NCI-H2107 treated with DMSO at 0.1 percent for 48 hours (cell line): ENCODE results near the gene WDR48.
"Not testable (repeated sequence)": the region's sequence is repeated elsewhere in the genome, so short reads cannot be mapped to it uniquely, and the experiment has no call there.

Source experiments
- DNase-seq: peaks from one replicate; lab custom pipeline; 2025; ENCODE audit not compliant: unreplicated experiment; lab: John Stamatoyannopoulos, UW

WDR48 gene

GRCh38 chr3:39051649-39052561 lies at the start of gene WDR48, which contains the start of gene SCN11A:
Gene WDR48, plus strand, starts transcription at chr3:39052016. Its CDS starts 10 bp downstream, at chr3:39052026.
Gene SCN11A, minus strand, starts transcription at chr3:39051944. Its CDS starts 101,582 bp downstream, at chr3:38950362.
- DNase-seq, result peak; percentile 65

GRCh38 chr3:39005295-39005694 lies 46.5 kb upstream of the WDR48 start:
- DNase-seq, result no peak

GRCh38 chr3:39011191-39011736 lies 40.6 kb upstream of the WDR48 start:
- DNase-seq, result no peak

GRCh38 chr3:39013289-39013688 lies 38.5 kb upstream of the WDR48 start:
- no peak for DNase-seq

- DNase-seq, result no peak
Measured at GRCh38 chr3:39013921-39014509, 37.8 kb upstream of the WDR48 start.

DNA sequence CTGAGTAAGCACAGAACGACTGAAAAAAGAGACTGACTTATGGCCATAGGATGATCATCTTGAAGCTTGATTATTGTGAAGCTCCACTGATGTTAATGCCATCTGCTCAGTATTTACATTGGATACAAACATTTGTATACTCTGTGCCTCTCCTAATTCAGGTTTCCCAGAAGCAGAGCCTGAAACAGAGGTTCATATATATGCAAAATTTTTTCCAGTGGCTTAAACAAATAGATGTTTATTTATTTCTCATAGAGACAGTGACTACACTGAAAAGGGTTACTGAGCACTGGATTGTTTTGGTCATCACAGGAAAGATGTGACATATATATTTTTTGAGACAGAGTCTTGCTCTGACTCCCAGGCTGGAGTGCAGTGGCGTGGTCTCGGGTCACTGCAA lies 36.4 kb upstream of the WDR48 start:
- no peak for DNase-seq

GRCh38 chr3:39019299-39019698 lies 32.5 kb upstream of the WDR48 start:
- DNase-seq, result no peak

DNA sequence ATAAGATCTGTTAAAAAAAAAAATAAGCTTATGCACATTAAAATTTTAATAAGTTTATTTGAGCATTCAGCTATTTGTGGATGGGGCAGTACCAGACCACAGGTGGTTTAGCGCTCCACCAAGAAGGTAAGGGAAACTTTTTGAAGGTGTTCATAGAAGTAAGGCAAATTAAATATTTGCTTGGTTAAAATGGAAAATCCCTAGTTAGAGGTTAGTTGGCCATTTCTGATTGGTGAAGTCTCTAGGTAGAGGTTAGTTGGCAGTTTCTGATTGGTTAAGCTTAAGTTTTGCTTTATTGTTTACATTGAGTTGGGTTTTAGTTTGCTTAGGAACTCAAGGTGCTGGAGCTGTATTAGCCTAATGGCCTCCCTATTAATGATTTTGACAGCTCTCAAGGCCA lies 30.8 kb upstream of the WDR48 start:
- DNase-seq, result no peak

DNA sequence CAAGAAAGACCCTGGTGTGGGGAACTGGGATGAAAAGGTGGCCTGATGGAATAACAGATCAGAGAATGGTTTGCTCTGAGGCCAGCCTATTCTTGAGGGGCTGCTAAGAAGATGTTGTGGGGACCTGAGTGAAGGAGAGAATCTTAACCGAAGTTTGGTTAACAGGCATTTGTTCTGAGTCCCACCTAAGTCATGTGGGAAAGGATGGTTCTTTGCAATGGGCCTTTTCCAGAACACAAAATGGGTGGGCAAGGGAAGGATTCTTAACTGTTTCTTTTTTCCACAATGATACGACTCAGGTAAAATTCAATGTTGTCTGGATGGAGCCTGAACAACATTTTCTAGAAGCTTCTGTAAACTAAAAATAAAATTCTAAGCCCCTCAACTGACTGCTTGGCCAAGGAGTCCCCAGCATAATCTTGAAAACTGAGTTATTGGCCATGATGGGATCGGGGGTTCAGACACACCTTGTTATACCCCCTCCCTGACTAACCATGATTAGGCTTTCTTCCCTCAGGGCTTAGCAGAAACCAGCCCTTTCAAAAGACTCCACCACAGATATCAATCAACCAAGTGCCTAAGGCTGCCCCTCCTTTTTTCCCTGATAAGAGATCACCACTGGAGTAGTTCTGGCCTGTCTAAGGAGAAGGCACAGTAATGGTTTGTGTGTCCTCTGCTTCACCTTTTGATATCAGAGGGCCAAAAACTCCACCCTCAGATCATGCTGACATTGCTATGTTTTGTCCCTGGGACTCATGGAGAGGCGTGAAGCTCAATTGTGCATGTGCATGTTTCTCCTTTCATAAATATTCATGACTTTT lies 30.1 kb upstream of the WDR48 start:
- no peak for DNase-seq

GRCh38 chr3:39022286-39022630 lies 29.6 kb upstream of the WDR48 start:
- no peak for DNase-seq

DNA sequence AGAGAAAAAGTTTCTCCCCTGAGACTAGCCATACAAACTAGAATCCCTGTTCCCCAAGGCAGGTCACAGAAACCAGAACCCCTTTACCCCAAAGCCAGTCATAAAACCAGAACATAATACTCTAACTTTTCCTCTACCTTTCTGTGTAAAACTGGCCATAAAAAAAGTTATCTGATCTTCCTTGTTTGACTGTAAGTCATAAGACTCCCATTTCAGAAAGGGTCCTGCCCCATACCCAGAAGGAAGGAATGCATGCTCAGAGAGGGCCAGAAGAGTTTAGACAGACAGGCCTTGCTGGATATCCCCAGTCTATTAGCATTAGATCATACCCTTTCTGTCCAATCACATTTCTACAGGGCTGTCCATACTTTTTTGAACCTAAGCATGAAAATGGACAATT lies 27.3 kb upstream of the WDR48 start:
- DNase-seq, result no peak

- DNase-seq, result no peak
Measured at GRCh38 chr3:39025222-39025970, 26.4 kb upstream of the WDR48 start.

- DNase-seq, result no peak
Measured at GRCh38 chr3:39028546-39028945, 23.3 kb upstream of the WDR48 start.

DNA sequence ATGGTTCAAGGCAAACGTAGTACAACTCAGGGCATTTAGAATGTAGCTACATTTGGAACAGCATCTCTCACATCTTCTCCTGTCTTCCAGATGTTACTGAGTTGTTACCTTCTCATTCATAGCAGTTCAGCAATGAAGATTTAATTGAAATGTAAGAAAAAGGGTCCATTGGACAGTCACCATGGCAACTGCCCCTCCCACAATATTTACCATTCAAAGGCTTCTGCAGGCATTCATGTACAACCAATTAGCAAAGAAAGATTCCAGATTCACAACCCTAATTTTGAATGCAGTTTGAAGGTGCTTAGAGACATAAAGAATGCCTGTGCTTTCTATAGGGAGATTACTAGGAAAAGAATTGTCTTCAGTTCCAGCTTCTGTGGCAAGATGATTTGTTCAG lies 22.3 kb upstream of the WDR48 start:
- DNase-seq, result no peak

GRCh38 chr3:39038165-39038564 lies 13.7 kb upstream of the WDR48 start:
- DNase-seq, result no peak

DNA sequence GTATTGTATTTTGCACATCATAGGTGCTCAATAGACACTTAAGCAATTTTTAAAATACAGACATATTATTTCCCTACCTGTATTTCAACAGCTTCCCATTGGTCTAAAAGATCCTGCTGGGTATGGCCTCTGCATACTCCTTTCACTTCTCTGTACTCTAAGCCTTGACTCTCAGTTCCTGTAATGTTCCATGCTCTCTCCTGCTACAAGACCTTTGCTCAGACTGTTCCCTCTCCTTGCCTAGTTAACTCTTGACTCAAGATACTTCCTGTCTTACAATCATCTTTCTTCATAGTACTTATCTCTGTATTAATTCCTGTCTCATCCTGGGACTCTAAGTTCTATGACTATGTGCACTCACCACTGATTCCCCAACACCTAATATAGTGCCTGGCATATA lies 1.8 kb upstream of the WDR48 start:
- DNase-seq, result no peak

- no peak for DNase-seq
Measured at GRCh38 chr3:39052583-39052982, 767 bp downstream of the WDR48 start.

DNA sequence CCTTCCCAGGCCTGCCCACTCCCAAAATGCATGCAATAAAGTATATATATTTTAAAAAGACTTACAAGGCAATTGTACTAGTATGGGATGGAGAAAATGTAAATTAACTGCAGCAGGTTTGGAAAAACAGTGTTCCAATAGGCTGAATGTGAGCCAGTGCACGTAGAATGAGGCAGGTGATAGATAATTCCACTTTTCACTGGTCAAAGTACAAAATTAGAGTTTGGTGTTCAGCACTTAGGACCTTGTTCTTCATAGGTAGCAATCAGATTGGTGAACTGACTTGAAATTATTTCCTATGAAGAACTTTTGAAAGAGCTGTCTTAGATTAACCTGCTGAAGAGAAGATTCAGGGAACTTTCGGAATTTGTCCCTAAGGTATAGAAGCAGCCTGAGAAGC lies 1.9 kb downstream of the WDR48 start:
- no peak for DNase-seq

- DNase-seq, result no peak
Measured at GRCh38 chr3:39056151-39056550, 4.3 kb downstream of the WDR48 start.

GRCh38 chr3:39061228-39061627 lies 9.4 kb downstream of the WDR48 start:
- not testable (repeated sequence) for DNase-seq

DNA sequence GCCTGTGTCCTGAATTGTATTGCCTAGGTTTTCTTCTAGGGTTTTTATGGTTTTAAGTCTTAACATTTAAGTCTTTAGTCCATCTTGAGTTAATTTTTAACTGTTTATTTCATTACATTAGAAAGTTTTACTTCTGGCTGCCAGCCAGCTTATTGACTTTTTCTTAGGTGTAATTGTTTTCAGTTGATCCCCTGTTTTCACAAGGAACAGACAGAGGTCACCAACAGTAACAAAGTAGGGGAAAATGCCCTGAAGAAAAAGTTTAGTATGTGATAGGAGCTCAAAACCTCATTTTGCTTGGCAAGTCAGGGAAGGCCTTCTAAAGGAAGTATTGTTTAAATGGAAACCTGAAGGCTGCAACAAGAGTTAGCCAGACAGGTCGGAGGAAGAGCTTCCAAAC lies 10.4 kb downstream of the WDR48 start:
- no peak for DNase-seq
